ENCODE measurements around the gene FAM181A. TPM values are rescaled to one million over a fixed set of nuclear protein-coding genes. Genes with fewer than 3 reads are reported as not detected.

FAM181A gene
- polyA plus RNA-seq, 1 donor from 2014 or later = 0.43 TPM

DNA sequence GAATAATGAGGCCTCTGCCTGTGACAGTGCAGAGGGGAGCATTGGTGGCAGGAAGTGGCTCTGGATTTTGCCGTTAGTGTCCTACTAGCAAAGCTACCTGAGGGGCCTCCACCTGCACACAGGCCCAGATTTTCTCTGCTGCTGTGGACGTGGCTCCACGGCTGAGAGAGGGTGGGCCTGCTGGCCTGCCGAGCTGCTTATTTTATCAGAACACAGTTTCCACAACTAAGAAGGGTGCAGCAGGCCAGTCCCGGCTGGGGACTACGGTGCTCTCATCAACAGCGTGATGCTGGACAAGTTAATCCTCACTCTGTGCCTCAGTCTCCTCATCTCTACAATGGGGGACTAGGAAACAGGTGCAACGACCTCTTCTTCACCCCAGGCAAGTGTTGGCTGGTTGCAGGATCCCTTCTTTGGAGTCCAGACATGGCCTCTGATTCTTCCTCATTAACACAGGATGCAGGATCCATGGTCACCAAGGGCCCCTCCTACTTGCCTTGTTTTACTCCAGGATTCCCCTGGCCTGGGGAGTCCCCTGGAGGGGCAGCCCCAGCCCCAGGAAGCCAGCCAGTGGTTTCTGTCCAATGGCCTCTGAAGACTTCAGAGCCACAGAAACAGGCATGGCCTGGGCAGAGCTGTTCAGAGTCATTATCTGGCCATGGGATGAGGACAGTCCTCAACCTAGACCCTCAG lies 3.3 kb downstream of the FAM181A start:
- Histone ChIP-seq H3K79me2 (replicated peaks; ENCODE audit: insufficient read depth, low read length) (no peaks in the 10 kb centered on the region), H3K9ac (ENCODE audit: low read length) (no peak overlapping the region), H3K9me3 (ENCODE audit: low read length) (no peaks in the 10 kb centered on the region), H4K20me1 (ENCODE audit: insufficient read depth) (no peaks in the 10 kb centered on the region), H3K27me3 (ENCODE audit: insufficient read depth, low read depth, low read length) (no peaks in the 10 kb centered on the region), H3K36me3 (ENCODE audit: insufficient read depth, low read length) (no peaks in the 10 kb centered on the region), H3K4me3 (ENCODE audit: low read length) (no peak overlapping the region), H3F3A (ENCODE audit: insufficient read depth, low read length, poor library complexity, severe bottlenecking) (no peaks in the 10 kb centered on the region), H3K9me2 (ENCODE audit: insufficient read depth, low read length) (no peaks in the 10 kb centered on the region), H3K4me2 (ENCODE audit: low read length) (no peak overlapping the region), H3K27ac (ENCODE audit: low read length) (no peak overlapping the region), H2AFZ (ENCODE audit: low read depth, low read length) (no peak overlapping the region)
- TF ChIP-seq TAF1 (IDR thresholded peaks at IDR 0.05; ENCODE audit: low read depth) = no peak

GRCh38 chr14:93930989-93931307 lies 3.8 kb downstream of the FAM181A start:
- TF ChIP-seq MXI1 (conservative IDR thresholded peaks at IDR 0.05; ENCODE audit: poor library complexity, severe bottlenecking) (no peak), POLR2AphosphoS5 (IDR thresholded peaks at IDR 0.05) (no peak), EP300 (conservative IDR thresholded peaks at IDR 0.05; ENCODE audit: poor library complexity, severe bottlenecking) (no peak), TAF1 (IDR thresholded peaks at IDR 0.05; ENCODE audit: low read depth) (no peak), EZH2 (IDR thresholded peaks at IDR 0.05; ENCODE audit: borderline replicate concordance, insufficient read depth, low read length, poor library complexity, severe bottlenecking) (no peak), REST (IDR thresholded peaks at IDR 0.05; ENCODE audit: borderline replicate concordance) (no peak), SMC3 (conservative IDR thresholded peaks at IDR 0.05; ENCODE audit: poor library complexity) (no peak), CTCF (IDR thresholded peaks at IDR 0.05; ENCODE audit: poor library complexity, severe bottlenecking) (no peak), RAD21 (conservative IDR thresholded peaks at IDR 0.05) (no peak)
- Histone ChIP-seq H3K9me2 (ENCODE audit: insufficient read depth, low read length) (no peaks in the 10 kb centered on the region), H3K9ac (ENCODE audit: low read length) (no peak overlapping the region)

More at GRCh38 chr14:93930989-93931307, 3.8 kb downstream of the FAM181A start:
- Histone ChIP-seq H3K4me2 (ENCODE audit: low read length) (no peak overlapping the region), H3F3A (ENCODE audit: insufficient read depth, low read length, poor library complexity, severe bottlenecking) (no peaks in the 10 kb centered on the region), H3K27me3 (ENCODE audit: insufficient read depth, low read depth, low read length) (no peaks in the 10 kb centered on the region), H3K79me2 (replicated peaks; ENCODE audit: insufficient read depth, low read length) (no peaks in the 10 kb centered on the region), H4K20me1 (ENCODE audit: insufficient read depth) (no peaks in the 10 kb centered on the region), H3K4me3 (ENCODE audit: low read length) (no peak overlapping the region), H3K36me3 (ENCODE audit: insufficient read depth, low read length) (no peaks in the 10 kb centered on the region), H3K27ac (ENCODE audit: low read length) (no peak overlapping the region), H2AFZ (ENCODE audit: low read depth, low read length) (no peak overlapping the region), H3K9me3 (ENCODE audit: low read length) (no peaks in the 10 kb centered on the region)
